DMS 273 treated with DMSO at 0.1 percent for 48 hours (cell line): Measurements from ENCODE around the gene GJD4.
A peak's percentile ranks its signal among the peaks of the same experiment; 100 is the strongest.

ENCODE experiments used
- DNase-seq: peaks from one replicate; lab custom pipeline; 2025; lab: John Stamatoyannopoulos, UW

GJD4 gene, protein sequence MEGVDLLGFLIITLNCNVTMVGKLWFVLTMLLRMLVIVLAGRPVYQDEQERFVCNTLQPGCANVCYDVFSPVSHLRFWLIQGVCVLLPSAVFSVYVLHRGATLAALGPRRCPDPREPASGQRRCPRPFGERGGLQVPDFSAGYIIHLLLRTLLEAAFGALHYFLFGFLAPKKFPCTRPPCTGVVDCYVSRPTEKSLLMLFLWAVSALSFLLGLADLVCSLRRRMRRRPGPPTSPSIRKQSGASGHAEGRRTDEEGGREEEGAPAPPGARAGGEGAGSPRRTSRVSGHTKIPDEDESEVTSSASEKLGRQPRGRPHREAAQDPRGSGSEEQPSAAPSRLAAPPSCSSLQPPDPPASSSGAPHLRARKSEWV

GRCh38 chr10:35605191-35605590 lies at the start of gene GJD4:
Gene GJD4 (plus strand): TSS chr10:35605341. CDS start chr10:35605568, 227 bp downstream.
- no peak for DNase-seq

GRCh38 chr10:35555962-35556930 lies 48.9 kb upstream of the GJD4 start:
- DNase-seq, result no peak

DNA sequence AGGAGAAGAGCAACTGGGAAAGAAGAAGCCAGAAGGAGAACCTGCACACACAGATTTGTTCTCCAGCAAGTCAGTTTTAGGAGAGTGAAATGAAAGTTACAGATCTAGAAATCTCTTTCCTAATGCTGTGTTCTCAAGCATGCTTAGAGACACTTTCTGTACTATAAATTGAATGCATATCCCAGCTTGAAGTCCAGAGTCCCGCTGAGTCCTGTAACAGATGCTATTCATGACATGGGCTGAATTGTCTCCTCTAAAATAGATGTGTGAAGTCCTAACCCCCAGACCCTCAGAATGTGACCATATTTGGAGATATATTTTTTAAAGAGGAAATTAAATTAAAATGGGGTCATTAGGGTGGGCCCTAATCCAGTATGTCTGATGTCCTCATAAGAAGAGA lies 46.9 kb upstream of the GJD4 start:
- no peak for DNase-seq

GRCh38 chr10:35559416-35559815 lies 45.7 kb upstream of the GJD4 start:
- DNase-seq, result no peak

DNA sequence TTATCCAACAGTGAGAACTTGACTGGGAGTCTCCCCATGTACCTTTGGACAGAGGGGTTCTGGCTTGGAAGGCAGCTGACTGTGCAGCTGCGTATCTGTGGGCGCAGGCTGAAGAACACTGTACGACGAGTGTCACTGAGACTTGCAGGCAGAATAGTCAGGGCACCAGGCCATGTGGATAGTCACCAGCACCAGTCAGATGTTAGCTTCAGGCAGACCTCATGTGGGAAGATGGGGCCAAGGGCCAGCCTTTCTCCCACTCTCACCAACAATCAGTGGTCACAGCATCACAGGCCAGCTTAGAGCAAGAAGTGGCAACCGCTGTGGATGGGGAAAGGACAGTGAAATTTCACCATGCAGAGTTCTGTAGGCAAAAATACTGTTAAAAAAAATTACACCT lies 43.4 kb upstream of the GJD4 start:
- DNase-seq, result no peak

GRCh38 chr10:35562427-35562826 lies 42.7 kb upstream of the GJD4 start:
- no peak for DNase-seq

DNA sequence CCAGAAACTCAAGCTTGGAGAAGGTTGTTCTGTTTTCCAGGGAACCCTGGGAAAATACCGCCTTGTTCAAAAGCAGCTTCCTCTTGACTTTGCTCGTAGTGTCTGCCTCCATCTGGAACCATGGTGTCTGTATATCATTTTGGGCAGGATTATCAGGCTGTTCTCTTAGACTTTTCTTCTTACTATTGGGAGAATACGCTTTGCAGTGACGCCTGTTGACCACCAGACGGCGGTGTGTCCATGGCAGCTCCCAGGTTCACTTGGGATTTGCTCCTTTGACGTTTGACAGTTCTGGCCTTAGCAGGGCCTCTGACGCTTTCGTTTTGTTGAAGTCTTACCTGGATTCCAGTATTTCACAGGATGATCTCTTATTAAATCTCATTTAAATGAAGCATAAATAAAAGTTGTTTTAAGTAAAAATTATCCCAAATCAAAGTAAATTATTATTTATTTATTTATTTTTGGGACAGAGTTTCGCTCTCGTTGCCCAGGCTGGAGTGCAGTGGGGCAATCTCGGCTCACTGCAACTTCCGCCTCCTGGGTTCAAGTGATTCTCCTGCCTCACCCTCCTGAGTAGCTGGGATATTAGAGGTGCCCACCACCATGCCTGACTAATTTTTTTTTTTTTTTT lies 41.8 kb upstream of the GJD4 start:
- DNase-seq, result peak; percentile 44

DNA sequence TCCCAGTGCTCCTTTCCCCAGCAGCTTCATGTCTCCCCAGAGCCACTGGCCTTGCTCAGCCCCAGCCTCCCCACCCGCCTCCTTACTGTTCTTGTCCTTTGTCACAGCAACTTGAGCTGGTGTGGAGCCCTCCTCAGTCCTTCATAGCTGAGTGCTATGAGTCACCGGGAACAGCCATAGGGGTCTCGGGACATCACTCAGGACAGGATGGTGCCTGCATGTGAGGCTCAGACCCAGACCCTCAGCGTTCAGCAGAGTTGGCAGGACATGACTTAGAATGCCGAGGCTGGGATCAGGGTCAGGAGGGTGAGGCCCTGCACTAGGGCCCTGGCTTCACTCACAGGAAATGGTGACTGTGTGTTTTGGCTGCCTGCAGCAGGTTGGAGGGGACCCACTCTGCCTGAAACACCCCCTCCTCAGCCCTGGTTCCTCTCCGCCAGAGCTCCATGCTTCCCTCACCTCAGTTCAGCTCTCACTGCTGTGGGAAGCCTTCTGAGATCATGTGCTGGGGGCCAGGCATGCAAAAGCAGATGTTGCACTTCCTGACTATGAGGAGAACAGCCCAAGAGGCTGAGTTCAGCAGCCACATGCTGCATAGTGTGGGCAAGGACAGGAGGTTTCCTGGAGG lies 40.7 kb upstream of the GJD4 start:
- DNase-seq, result no peak

DNA sequence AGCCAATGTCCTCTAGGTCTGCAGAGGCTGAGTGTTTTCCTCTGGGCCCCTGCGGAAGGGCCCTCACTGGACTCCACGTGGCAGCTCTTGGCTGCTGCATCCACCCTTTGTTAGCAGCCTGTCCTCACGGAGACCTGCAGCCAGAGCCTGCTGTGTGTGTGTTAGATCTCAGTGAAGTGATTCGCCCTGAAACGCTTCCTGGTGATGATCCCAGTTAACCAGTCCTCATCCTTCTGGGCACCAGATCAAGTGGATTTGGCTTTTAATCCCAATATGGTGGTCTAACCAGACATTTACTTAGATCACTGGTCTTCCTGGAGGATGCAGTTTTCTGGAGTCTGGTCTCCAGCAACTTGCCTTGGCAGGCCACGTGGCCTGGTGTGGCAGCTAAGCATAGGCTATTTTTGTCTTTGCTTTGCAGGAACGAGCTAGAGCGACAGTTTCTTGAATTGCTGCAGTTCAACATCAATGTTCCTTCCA lies 39.5 kb upstream of the GJD4 start:
- no peak for DNase-seq

- no peak for DNase-seq
These were observed 37.2 kb upstream of the GJD4 start for GRCh38 chr10:35567951-35568350.

DNA sequence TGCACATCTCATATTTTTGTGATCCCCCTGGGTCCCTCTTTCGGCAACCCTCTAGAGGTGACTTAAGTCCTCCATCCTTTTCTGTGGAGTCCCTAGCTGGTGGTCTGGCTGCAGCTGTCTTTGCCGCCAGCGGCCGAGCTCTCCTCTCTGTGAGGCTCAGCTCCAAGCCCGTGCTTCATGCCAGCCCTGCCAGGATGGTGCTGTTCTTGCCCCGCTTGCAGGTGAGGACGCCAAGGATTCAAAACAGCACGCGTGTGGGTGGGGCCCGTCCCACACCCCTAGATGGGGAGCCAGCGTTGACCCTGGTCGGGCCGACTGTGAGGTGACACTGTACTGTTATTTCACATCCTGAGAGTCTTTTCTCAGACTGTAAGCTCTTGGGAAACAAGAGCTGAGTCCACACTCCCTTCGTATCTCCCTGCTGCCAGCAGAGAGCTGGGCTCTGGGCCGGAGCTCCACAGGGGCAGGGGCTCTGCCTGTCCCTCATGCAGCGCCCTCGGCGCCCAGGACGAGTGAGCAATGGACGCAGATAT lies 36.6 kb upstream of the GJD4 start:
- no peak for DNase-seq

GRCh38 chr10:35569111-35569707 lies 35.9 kb upstream of the GJD4 start:
- no peak for DNase-seq

- no peak for DNase-seq
These were observed 35.3 kb upstream of the GJD4 start for GRCh38 chr10:35569836-35570235.

GRCh38 chr10:35570397-35570796 lies 34.7 kb upstream of the GJD4 start:
- DNase-seq, result no peak

DNA sequence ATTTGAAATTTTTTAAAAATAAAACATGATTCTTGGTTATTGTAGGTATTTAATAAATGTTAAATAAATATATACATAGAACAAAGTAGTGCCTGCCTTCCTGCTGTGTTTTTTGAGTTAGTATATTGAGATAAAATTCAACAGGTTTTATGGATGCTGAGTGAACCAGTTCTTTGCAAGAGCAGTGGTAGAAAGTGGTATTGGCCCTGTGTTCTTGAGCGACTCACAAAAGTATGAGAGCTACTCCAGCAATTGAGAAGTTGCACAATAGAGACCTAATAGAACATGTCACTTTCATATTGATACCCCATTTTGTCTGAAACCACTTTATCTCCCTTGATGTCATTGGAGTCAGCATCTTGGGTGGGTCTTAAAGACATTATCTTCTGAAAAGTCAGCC lies 32.6 kb upstream of the GJD4 start:
- DNase-seq, result no peak

- DNase-seq, result no peak
These were observed 31.3 kb upstream of the GJD4 start for GRCh38 chr10:35573796-35574195.

DNA sequence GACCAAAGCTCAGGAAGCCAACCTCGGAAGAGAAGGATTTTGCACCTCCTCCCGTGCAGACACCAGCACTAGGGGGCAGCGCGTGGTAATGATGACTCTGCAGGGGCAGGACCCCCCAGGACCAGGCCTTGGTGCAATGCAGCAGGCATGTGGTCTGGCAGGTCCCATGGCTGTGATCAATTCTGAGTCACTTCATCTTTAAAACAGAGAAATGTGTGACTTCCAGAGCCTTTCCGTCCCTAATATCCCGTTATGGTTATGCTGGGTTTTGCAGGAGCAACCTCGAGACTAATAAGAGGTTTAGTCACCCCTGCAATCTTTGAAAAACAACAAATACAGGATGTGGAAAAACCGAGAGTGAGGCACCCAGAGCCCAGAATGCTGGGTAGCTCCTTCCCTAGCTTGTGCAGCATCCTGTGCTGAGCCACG lies 30.2 kb upstream of the GJD4 start:
- no peak for DNase-seq

GRCh38 chr10:35575640-35576039 lies 29.5 kb upstream of the GJD4 start:
- DNase-seq, result no peak

DNA sequence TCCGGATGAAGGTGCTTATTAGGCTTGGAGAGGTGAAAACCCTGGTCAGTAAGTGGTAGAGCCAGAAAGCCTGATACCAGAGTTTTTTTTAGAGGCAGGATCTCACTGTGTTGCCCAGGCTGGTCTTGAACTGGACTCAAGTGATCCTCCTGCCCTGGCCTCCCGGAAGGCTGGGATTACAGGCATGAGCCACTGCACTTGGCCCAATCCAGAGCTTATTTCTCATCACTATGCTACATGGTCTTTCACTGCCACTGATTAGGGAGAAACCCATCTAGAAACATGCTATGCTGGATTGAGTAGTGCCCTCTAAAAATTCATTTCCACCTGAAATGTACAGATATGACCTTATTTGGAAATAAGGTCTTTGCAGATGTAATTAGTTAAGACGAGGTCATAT lies 28.4 kb upstream of the GJD4 start:
- DNase-seq, result no peak

DNA sequence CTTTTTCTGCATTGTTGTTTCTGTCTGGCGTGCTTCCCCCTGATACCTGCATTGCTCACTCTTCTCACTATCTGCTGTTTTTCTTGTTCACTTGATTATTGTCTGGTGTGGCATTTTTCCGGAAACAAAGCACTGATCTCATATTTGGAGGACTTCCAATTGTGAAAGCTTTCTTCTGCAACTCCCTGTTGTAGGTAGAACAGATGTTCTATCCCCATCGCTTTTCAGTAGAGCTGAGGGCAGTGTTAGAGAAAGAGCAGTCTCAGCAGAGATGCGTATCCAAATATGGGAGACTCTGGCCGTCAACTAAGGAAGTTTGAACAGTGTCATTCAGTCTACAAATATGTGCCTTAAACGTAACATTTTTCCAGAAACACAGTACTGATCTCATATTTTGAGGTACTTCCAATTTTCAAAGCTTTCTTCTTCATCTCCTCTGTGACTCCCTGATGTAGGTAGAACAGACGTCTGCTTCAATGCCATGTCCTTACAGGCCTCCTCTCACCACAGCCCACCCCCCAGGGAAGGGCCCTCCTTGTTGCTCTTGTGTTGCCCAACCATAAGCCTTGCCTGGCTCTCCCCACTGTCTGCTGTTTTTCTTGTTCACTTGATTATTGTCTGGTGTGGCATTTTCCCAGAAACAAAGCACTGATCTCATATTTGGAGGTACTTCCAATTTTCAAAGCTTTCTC lies 27.1 kb upstream of the GJD4 start:
- DNase-seq, result no peak

DNA sequence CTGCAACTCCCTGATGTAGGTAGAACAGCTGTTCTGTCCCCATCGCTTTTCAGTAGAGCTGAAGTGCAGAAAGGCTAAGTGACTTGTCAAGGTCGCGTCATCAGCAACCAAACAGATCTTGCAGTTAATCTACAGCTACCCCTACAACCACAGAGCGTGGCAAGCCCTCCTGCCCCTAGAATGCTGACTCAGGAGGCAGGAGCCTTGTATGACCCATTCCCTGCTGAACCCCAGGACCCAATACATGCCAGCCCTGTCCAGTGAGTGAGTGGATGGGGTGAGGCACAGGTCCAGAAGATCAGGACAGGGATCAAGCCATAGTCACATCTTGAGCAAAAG lies 26.6 kb upstream of the GJD4 start:
- DNase-seq, result no peak
